IMR-90 (cell line): Measurements from ENCODE around the gene KAT2A. TPM values are rescaled to one million over a fixed set of nuclear protein-coding genes. Genes with fewer than 3 reads are reported as not detected.
A peak's percentile ranks its signal among the peaks of the same experiment; 100 is the strongest.

ENCODE experiments used
- ATAC-seq: fragments of 200-7000 bp; cut with Tn5 transposase; 2 replicates; pipeline ENCODE4 v1.9.1; 2020; ENCODE audit warnings: low read depth, mild to moderate bottlenecking, moderate library complexity
- BruUV-seq: library from RNA; stranded (reverse); fragments of 400-500 nt; replicated peaks from 2 replicates; lab custom pipeline; 2021; lab: Mats Ljungman, UMichigan
- CTCF ChIA-PET: fragments of 300-600 bp; formaldehyde crosslinking; extraction: SDS; loops from one replicate; lab custom pipeline; 2021; ENCODE audit warnings: antibody characterized with exemption; lab: Yijun Ruan, JAX
- POLR2A ChIA-PET: fragments of 300-600 bp; sonication (Branson Sonifier 250); formaldehyde crosslinking; loops from one replicate; lab custom pipeline; 2022; ENCODE audit warnings: antibody characterized with exemption; ENCODE audit not compliant: unreplicated experiment; lab: Charles Lee
- DNase-seq: peaks from one replicate; pipeline ENCODE4 v3.0.0; 2013
- H2AFZ ChIP-seq: replicated peaks from 2 replicates; pipeline ENCODE3; 2013; ENCODE audit warnings: low read length, mild to moderate bottlenecking; ENCODE audit not compliant: poor library complexity
- H2AK5ac ChIP-seq: 2 replicates; pipeline ENCODE4 v1.6.1; 2013; ENCODE audit warnings: low read depth, low read length, inconsistent platforms
- H2AK9ac ChIP-seq: replicated peaks from 2 replicates; pipeline ENCODE3; 2013; ENCODE audit warnings: mild to moderate bottlenecking, low read depth, low read length, moderate library complexity; ENCODE audit not compliant: poor library complexity
- H2BK120ac ChIP-seq: 2 replicates; pipeline ENCODE4 v1.6.1; 2013; ENCODE audit warnings: low read depth, low read length, inconsistent platforms
- H2BK15ac ChIP-seq: 3 replicates; pipeline ENCODE4 v1.6.1; 2013; ENCODE audit warnings: low read depth, low read length, inconsistent platforms
- H2BK20ac ChIP-seq: 2 replicates; pipeline ENCODE4 v1.6.1; 2013; ENCODE audit warnings: low read depth, mild to moderate bottlenecking, inconsistent platforms, low read length, moderate library complexity
- H2BK5ac ChIP-seq: 2 replicates; pipeline ENCODE4 v1.6.1; 2013; ENCODE audit warnings: mild to moderate bottlenecking, low read depth, low read length, inconsistent platforms; ENCODE audit not compliant: poor library complexity, severe bottlenecking
- H3K14ac ChIP-seq: replicated peaks from 2 replicates; pipeline ENCODE4 v1.6.1; 2013; ENCODE audit warnings: low read depth, low read length, inconsistent platforms
- H3K18ac ChIP-seq: 2 replicates; pipeline ENCODE4 v1.6.1; 2013; ENCODE audit warnings: low read depth, low read length, control low read depth
- H3K23ac ChIP-seq: 2 replicates; pipeline ENCODE4 v1.6.1; 2013; ENCODE audit warnings: low read depth, low read length, inconsistent platforms
- H3K27ac ChIP-seq: 2 replicates; pipeline ENCODE4 v1.5.1; 2013; ENCODE audit warnings: mild to moderate bottlenecking, control low read depth, low read length; ENCODE audit not compliant: insufficient read depth
- H3K27me3 ChIP-seq: 2 replicates; pipeline ENCODE4 v1.6.1; 2013; ENCODE audit warnings: low read length; ENCODE audit not compliant: control insufficient read depth, insufficient read depth
- H3K36me3 ChIP-seq: 2 replicates; pipeline ENCODE4 v1.6.1; 2013; ENCODE audit warnings: low read length, mixed read lengths; ENCODE audit not compliant: control insufficient read depth, insufficient read depth
- H3K4ac ChIP-seq: 2 replicates; pipeline ENCODE4 v1.6.1; 2013; ENCODE audit warnings: low read depth, low read length, inconsistent platforms
- H3K4me1 ChIP-seq: 2 replicates; pipeline ENCODE4 v1.6.1; 2013; ENCODE audit warnings: low read length, mixed read lengths; ENCODE audit not compliant: control insufficient read depth, insufficient read depth
- H3K4me2 ChIP-seq: 2 replicates; pipeline ENCODE4 v1.6.1; 2013; ENCODE audit warnings: low read depth, mild to moderate bottlenecking, control low read depth, low read length, moderate library complexity
- H3K4me3 ChIP-seq: 2 replicates; pipeline ENCODE4 v1.5.1; 2013; ENCODE audit warnings: low read depth, mild to moderate bottlenecking, control low read depth, low read length, moderate library complexity; ENCODE audit not compliant: insufficient read depth
- H3K56ac ChIP-seq: 2 replicates; pipeline ENCODE4 v1.6.1; 2013; ENCODE audit warnings: low read length, inconsistent platforms; ENCODE audit not compliant: insufficient read depth; ENCODE audit errors: extremely low read depth
- H3K79me1 ChIP-seq, 2 experiments: 2 replicates each; pipeline ENCODE4 v1.6.1; 2013; ENCODE audit warnings: low read length in 2 of 2, inconsistent platforms in 1 of 2, low read depth in 1 of 2
- H3K9ac ChIP-seq: 2 replicates; pipeline ENCODE4 v1.6.1; 2013; ENCODE audit warnings: low read depth, low read length, control low read depth
- H3K9me1 ChIP-seq: 2 replicates; pipeline ENCODE4 v1.6.1; 2013; ENCODE audit warnings: low read length, inconsistent platforms; ENCODE audit not compliant: insufficient read depth
- H3K9me3 ChIP-seq: 2 replicates; pipeline ENCODE4 v1.6.1; 2013; ENCODE audit warnings: low read length; ENCODE audit not compliant: control insufficient read depth, insufficient read depth
- H4K20me1 ChIP-seq: 2 replicates; pipeline ENCODE4 v1.6.1; 2013; ENCODE audit warnings: low read length, inconsistent platforms; ENCODE audit not compliant: insufficient read depth
- H4K5ac ChIP-seq: 2 replicates; pipeline ENCODE4 v1.6.1; 2013; ENCODE audit warnings: mild to moderate bottlenecking, low read depth, low read length, control low read depth
- H4K8ac ChIP-seq, 2 experiments: 2 replicates each; pipeline ENCODE4 v1.6.1; 2013; ENCODE audit warnings: low read depth in 2 of 2, low read length in 2 of 2, control low read depth in 1 of 2, inconsistent platforms in 1 of 2
- H4K91ac ChIP-seq: 2 replicates; pipeline ENCODE4 v1.6.1; 2013; ENCODE audit warnings: low read depth, low read length, inconsistent platforms; ENCODE audit not compliant: insufficient read depth
- BHLHE40 ChIP-seq: fragments of 150-350 bp; IDR thresholded peaks from 2 replicates; pipeline ENCODE4 v1.6.1; 2016; ENCODE audit warnings: mild to moderate bottlenecking, low read depth, low read length
- CEBPB ChIP-seq: IDR thresholded peaks from 2 replicates; pipeline ENCODE4 v1.6.1; 2012; ENCODE audit warnings: low read depth, low read length, improper control_type of control experiment
- CHD1 ChIP-seq: IDR thresholded peaks from 2 replicates; pipeline ENCODE4 v1.6.1; 2012; ENCODE audit warnings: low read depth, low read length, improper control_type of control experiment
- FOS ChIP-seq: fragments of 150-350 bp; IDR thresholded peaks from 2 replicates; pipeline ENCODE4 v1.6.1; 2016; ENCODE audit warnings: low read depth, low read length
- MAFK ChIP-seq: IDR thresholded peaks from 2 replicates; pipeline ENCODE4 v1.6.1; 2012; ENCODE audit warnings: low read depth, low read length, improper control_type of control experiment
- MAZ ChIP-seq: IDR thresholded peaks from 2 replicates; pipeline ENCODE4 v1.6.1; 2012; ENCODE audit warnings: low read depth, mild to moderate bottlenecking, low read length, improper control_type of control experiment, moderate library complexity, borderline replicate concordance
- MXI1 ChIP-seq: IDR thresholded peaks from 2 replicates; pipeline ENCODE4 v1.6.1; 2012; ENCODE audit warnings: low read depth, mild to moderate bottlenecking, low read length, moderate library complexity, borderline replicate concordance
- NFE2L2 ChIP-seq: fragments of 150-350 bp; IDR thresholded peaks from 2 replicates; pipeline ENCODE4 v1.6.1; 2016; ENCODE audit warnings: low read depth, mild to moderate bottlenecking, low read length
- POLR2A ChIP-seq: IDR thresholded peaks from 2 replicates; pipeline ENCODE4 v1.6.1; 2012; ENCODE audit warnings: mild to moderate bottlenecking, low read depth, low read length
- RAD21 ChIP-seq: IDR thresholded peaks from 2 replicates; pipeline ENCODE4 v1.6.1; 2012; ENCODE audit warnings: low read length, improper control_type of control experiment
- RCOR1 ChIP-seq: IDR thresholded peaks from 2 replicates; pipeline ENCODE4 v1.6.1; 2012; ENCODE audit warnings: mild to moderate bottlenecking, low read length, improper control_type of control experiment; ENCODE audit not compliant: insufficient replicate concordance
- SMC3 ChIP-seq: fragments of 150-350 bp; IDR thresholded peaks from 2 replicates; pipeline ENCODE4 v1.6.1; 2016; ENCODE audit warnings: low read depth, mild to moderate bottlenecking, antibody characterized with exemption, low read length, moderate library complexity
- WGBS, 2 experiments: methylation state at CpG; one replicate each; pipeline versions ENCODE4 v1.1.5 to v1.1.7; 2013; ENCODE audit warnings: missing lambda C conversion rate in 2 of 2; ENCODE audit not compliant: insufficient read length in 1 of 2; ENCODE audit errors: extremely low coverage in 2 of 2; 5-methylcytosine and 5-hydroxymethylcytosine counted together
- dilution Hi-C: fragments of 300-500 bp; cut with HindIII; formaldehyde crosslinking; loops from one replicate; pipeline ENCODE4 v1.14.3; 2018; ENCODE audit warnings: low sequenced_read_pairs; ENCODE audit not compliant: unreplicated experiment
- in situ Hi-C: fragments of 300-500 bp; cut with MboI; formaldehyde crosslinking; loops from 3 replicates; pipeline ENCODE4 v1.14.3; 2019; ENCODE audit warnings: low sequenced_read_pairs, inconsistent platforms, mixed read lengths
- intact Hi-C: fragments of 100-400 bp; cut with micrococcal nuclease; formaldehyde crosslinking; loops from 2 replicates; pipeline ENCODE4 v1.10.0; 2022
- polyA plus RNA-seq, 3 experiments: library from polyadenylated mRNA; depleted of rRNA; stranded (reverse); fragments of >200 nt; gene quantifications; 2 replicates each; pipeline ENCODE4 v1.2.3, GENCODE V29; 2012; ENCODE audit warnings: low replicate concordance in 1 of 3
- total RNA-seq: library from RNA; depleted of rRNA; stranded (reverse); fragments of >200 nt; gene quantifications from 2 replicates; pipeline ENCODE4 v1.2.3, GENCODE V29; 2012
- TF ChIP-seq, protein P1 (sequence below): fragments of 150-350 bp; IDR thresholded peaks from 2 replicates; pipeline ENCODE4 v1.6.1; 2016; ENCODE audit warnings: low read depth, mild to moderate bottlenecking, low read length, moderate library complexity, borderline replicate concordance
- TF ChIP-seq, protein P2 (sequence below): conservative IDR thresholded peaks from 2 replicates; pipeline ENCODE4 v1.5.1; 2012; ENCODE audit warnings: mild to moderate bottlenecking, low read depth, low read length, improper control_type of control experiment
- TF ChIP-seq, protein P3 (sequence below): fragments of 150-350 bp; IDR thresholded peaks from 2 replicates; pipeline ENCODE4 v1.6.1; 2017; ENCODE audit warnings: mild to moderate bottlenecking, antibody characterized with exemption, low read length, low read depth

The KAT2A gene
- total and polyA plus RNA-seq, 2 of the 4 experiments (the other 2 are of a cell fraction), result 6.3 to 28.2 TPM

DNA sequence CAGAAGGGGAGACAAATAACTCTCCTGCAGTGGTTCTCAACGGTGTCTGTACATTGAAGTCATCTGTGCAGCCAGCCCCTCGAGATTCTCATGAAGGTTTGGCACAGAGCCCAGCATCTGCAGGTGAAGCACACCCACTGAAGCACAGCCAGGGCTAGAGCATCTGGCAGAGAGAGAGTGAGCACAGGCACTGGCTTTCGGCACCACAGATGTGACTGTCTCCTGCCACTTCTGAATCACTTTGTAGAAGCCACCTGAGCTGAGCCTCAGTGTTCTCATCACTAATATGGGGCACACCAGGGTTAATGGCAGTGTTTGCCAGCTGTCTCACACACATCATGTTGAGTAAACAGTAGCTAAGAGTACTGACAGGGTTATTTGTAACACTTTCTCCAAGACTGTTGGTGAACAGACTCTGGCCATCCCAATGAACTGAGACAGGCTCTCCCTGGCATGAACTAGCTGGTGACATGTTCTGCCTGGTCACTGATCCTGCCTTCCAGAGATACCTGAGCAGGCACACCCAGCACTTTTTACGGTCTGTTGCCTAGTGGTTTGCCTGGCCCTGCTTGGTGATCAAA lies 12.4 kb upstream of the KAT2A start:
- Histone ChIP-seq H2BK5ac (peak overlapping the region; percentile 27), H2BK15ac (peak overlapping the region; percentile 34; the same call in 1 of the 3 replicates), H4K8ac (no peak overlapping the region; a peak in 1 of 4 replicates), H3K4ac (peak overlapping the region; percentile 33), H2AK5ac (peak overlapping the region; percentile 68; the same call in 1 of the 2 replicates), H2BK20ac (no peak overlapping the region), H4K5ac (no peak overlapping the region), H2BK120ac (no peak overlapping the region; the same call in 1 of the 2 replicates), H3K27me3 (no peaks in the 10 kb centered on the region), H3K14ac (peak overlapping the region; percentile 62), H3K56ac (no peak overlapping the region), H2AFZ (no peak overlapping the region), H3K79me1 (peaks cover 48 to 92% of the 10 kb centered on the region in 2 experiments), H3K9me1 (peaks cover 54% of the 10 kb centered on the region), H3K4me2 (no peak overlapping the region), H3K9me3 (no peaks in the 10 kb centered on the region), H3K9ac (no peak overlapping the region), H3K18ac (no peak overlapping the region), H3K4me1 (peaks cover 30% of the 10 kb centered on the region), H3K27ac (no peak overlapping the region), H3K23ac (peak overlapping the region; percentile 41; the same call in 1 of the 2 replicates), H2AK9ac (no peak overlapping the region), H4K20me1 (peaks cover 71% of the 10 kb centered on the region), H3K4me3 (no peak overlapping the region), H4K91ac (no peak overlapping the region), H3K36me3 (peaks cover 22% of the 10 kb centered on the region)
- in situ Hi-C loops, result no loop called here
- DNase-seq (no peak), ATAC-seq (no peak)
- dilution Hi-C loops, result no loop called here
- 58% methylated on average over 3 of the region's 4 CpGs; no CpG with 5 or more reads in 1 of the 2 experiments for WGBS, 2 experiments
- POLR2A ChIA-PET, result no interaction called here
- CTCF ChIA-PET, result no interaction called here
- BruUV-seq, result no TSS peak
- TF ChIP-seq MAFK, result no peak
- TF ChIP-seq SMC3, result no peak
- TF ChIP-seq MAZ, result no peak
- no peak for TF ChIP-seq CEBPB
- no peak for TF ChIP-seq POLR2A
- TF ChIP-seq, protein P1, sequence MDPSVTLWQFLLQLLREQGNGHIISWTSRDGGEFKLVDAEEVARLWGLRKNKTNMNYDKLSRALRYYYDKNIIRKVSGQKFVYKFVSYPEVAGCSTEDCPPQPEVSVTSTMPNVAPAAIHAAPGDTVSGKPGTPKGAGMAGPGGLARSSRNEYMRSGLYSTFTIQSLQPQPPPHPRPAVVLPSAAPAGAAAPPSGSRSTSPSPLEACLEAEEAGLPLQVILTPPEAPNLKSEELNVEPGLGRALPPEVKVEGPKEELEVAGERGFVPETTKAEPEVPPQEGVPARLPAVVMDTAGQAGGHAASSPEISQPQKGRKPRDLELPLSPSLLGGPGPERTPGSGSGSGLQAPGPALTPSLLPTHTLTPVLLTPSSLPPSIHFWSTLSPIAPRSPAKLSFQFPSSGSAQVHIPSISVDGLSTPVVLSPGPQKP, result no peak
- TF ChIP-seq, protein P2, sequence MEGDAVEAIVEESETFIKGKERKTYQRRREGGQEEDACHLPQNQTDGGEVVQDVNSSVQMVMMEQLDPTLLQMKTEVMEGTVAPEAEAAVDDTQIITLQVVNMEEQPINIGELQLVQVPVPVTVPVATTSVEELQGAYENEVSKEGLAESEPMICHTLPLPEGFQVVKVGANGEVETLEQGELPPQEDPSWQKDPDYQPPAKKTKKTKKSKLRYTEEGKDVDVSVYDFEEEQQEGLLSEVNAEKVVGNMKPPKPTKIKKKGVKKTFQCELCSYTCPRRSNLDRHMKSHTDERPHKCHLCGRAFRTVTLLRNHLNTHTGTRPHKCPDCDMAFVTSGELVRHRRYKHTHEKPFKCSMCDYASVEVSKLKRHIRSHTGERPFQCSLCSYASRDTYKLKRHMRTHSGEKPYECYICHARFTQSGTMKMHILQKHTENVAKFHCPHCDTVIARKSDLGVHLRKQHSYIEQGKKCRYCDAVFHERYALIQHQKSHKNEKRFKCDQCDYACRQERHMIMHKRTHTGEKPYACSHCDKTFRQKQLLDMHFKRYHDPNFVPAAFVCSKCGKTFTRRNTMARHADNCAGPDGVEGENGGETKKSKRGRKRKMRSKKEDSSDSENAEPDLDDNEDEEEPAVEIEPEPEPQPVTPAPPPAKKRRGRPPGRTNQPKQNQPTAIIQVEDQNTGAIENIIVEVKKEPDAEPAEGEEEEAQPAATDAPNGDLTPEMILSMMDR, result no peak
- TF ChIP-seq RCOR1, result no peak
- no peak for TF ChIP-seq MXI1
- TF ChIP-seq CHD1, result no peak
- TF ChIP-seq BHLHE40, result no peak
- no peak for TF ChIP-seq FOS
- TF ChIP-seq RAD21, result no peak
- TF ChIP-seq, protein P3, sequence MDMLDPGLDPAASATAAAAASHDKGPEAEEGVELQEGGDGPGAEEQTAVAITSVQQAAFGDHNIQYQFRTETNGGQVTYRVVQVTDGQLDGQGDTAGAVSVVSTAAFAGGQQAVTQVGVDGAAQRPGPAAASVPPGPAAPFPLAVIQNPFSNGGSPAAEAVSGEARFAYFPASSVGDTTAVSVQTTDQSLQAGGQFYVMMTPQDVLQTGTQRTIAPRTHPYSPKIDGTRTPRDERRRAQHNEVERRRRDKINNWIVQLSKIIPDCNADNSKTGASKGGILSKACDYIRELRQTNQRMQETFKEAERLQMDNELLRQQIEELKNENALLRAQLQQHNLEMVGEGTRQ, result no peak
- TF ChIP-seq NFE2L2, result no peak
- intact Hi-C loops, result loop anchor here (10.0 kb wide), 1 partner anchor 391 kb away; no protein-coding TSS in a partner anchor
